MCF 10A (cell line): ENCODE results near the gene COL20A1. TPM values are rescaled to one million over a fixed set of nuclear protein-coding genes. Genes with fewer than 3 reads are reported as not detected.

ENCODE experiments used
- BruUV-seq: library from RNA; stranded (reverse); fragments of 400-500 nt; replicated peaks from 2 replicates; lab custom pipeline; 2021; lab: Mats Ljungman, UMichigan
- CTCF ChIA-PET: fragments of 300-600 bp; sonication (Branson Sonifier 250); formaldehyde crosslinking; extraction: SDS; loops from one replicate; lab custom pipeline; 2021; ENCODE audit warnings: antibody characterized with exemption, inconsistent platforms; lab: Yijun Ruan, JAX
- POLR2A ChIA-PET: fragments of 300-600, 350-650 bp; sonication (Branson Sonifier 250); formaldehyde crosslinking; extraction: SDS; loops from one replicate; lab custom pipeline; 2020; ENCODE audit warnings: antibody characterized with exemption, inconsistent platforms; lab: Yijun Ruan, JAX
- DNase-seq: peaks from one replicate; pipeline ENCODE4 v3.0.0-alpha.2; 2018; ENCODE audit not compliant: unreplicated experiment
- H3K27ac Mint-ChIP-seq: one replicate; pipeline ENCODE4 v1.8.0; 2022; ENCODE audit warnings: mild to moderate bottlenecking, low read depth, mixed read lengths; ENCODE audit not compliant: unreplicated experiment
- H3K27me3 Mint-ChIP-seq: one replicate; pipeline ENCODE4 v1.8.0; 2022; ENCODE audit warnings: mixed read lengths; ENCODE audit not compliant: insufficient read depth, unreplicated experiment
- H3K36me3 Mint-ChIP-seq: one replicate; pipeline ENCODE4 v1.8.0; 2022; ENCODE audit warnings: mild to moderate bottlenecking, moderate library complexity, mixed read lengths; ENCODE audit not compliant: insufficient read depth, unreplicated experiment
- H3K4me1 Mint-ChIP-seq: one replicate; pipeline ENCODE4 v1.8.0; 2022; ENCODE audit warnings: mixed read lengths; ENCODE audit not compliant: insufficient read depth, unreplicated experiment
- H3K4me3 Mint-ChIP-seq: one replicate; pipeline ENCODE4 v1.8.0; 2022; ENCODE audit warnings: mild to moderate bottlenecking, moderate library complexity, mixed read lengths; ENCODE audit not compliant: unreplicated experiment
- H3K9me3 Mint-ChIP-seq: one replicate; pipeline ENCODE4 v1.8.0; 2022; ENCODE audit warnings: mixed read lengths; ENCODE audit not compliant: unreplicated experiment
- CTCF ChIP-seq: fragments of 200-600 bp; IDR thresholded peaks from one replicate; pipeline ENCODE4 v1.8.0; 2022; ENCODE audit warnings: antibody characterized with exemption, mild to moderate bottlenecking; ENCODE audit not compliant: unreplicated experiment
- intact Hi-C: fragments of 100-400 bp; cut with micrococcal nuclease; formaldehyde crosslinking; loops from 2 replicates; pipeline ENCODE4 v1.14.1; 2022
- total RNA-seq: library from RNA; stranded (reverse); gene quantifications from 2 replicates; pipeline ENCODE4 v1.2.3, GENCODE V29; 2022

The COL20A1 gene
- total RNA-seq, 1 experiment from 2014 or later, result 0.14 TPM

- H3K4me1 Mint-ChIP-seq, result no peaks in the 10 kb centered on the region
- no peak overlapping the region for H3K4me3 Mint-ChIP-seq
- ChIA-PET POLR2A (no interaction called here), CTCF (interaction anchor here (0.7 to 2.8 kb wide), 6 partner anchors 14 to 240 kb away, joined by 3 to 11 read pairs (median 6); no protein-coding TSS in a partner anchor)
- no TSS peak for BruUV-seq
- H3K36me3 Mint-ChIP-seq, result no peaks in the 10 kb centered on the region
- no peak for DNase-seq
- no peak for TF ChIP-seq CTCF
- no peak overlapping the region for H3K27ac Mint-ChIP-seq
- intact Hi-C loops, result no loop called here
- no peaks in the 10 kb centered on the region for H3K9me3 Mint-ChIP-seq
- H3K27me3 Mint-ChIP-seq, result peaks cover 36% of the 10 kb centered on the region
These were observed 2.9 kb downstream of the COL20A1 start for GRCh38 chr20:63295846-63296245.

- CTCF ChIA-PET, result interaction anchor here (0.7 to 2.8 kb wide), 5 partner anchors 13 to 766 kb away, joined by 3 to 7 read pairs (median 4); no protein-coding TSS in a partner anchor
- no peak for DNase-seq
- no peak for TF ChIP-seq CTCF
- no peaks in the 10 kb centered on the region for H3K4me1 Mint-ChIP-seq
- H3K27me3 Mint-ChIP-seq, result peaks cover 44% of the 10 kb centered on the region
- H3K27ac Mint-ChIP-seq, result no peak overlapping the region
- H3K4me3 Mint-ChIP-seq, result no peak overlapping the region
- no TSS peak for BruUV-seq
- POLR2A ChIA-PET, result no interaction called here
- H3K36me3 Mint-ChIP-seq, result no peaks in the 10 kb centered on the region
- intact Hi-C loops, result no loop called here
- peaks cover 5% of the 10 kb centered on the region for H3K9me3 Mint-ChIP-seq
These were observed 3.7 kb downstream of the COL20A1 start for GRCh38 chr20:63296531-63297299.

- Mint-ChIP-seq H3K4me3 (no peak overlapping the region), H3K36me3 (no peaks in the 10 kb centered on the region), H3K27ac (no peak overlapping the region), H3K27me3 (peaks cover 51% of the 10 kb centered on the region), H3K4me1 (no peaks in the 10 kb centered on the region), H3K9me3 (peaks cover 8% of the 10 kb centered on the region)
- ChIA-PET POLR2A (no interaction called here), CTCF (interaction anchor here (0.7 to 2.8 kb wide), 3 partner anchors 12 to 766 kb away, joined by 3 to 7 read pairs (median 4); no protein-coding TSS in a partner anchor)
- BruUV-seq, result no TSS peak
- TF ChIP-seq CTCF, result no peak
- intact Hi-C loops, result no loop called here
- no peak for DNase-seq
These were observed 4.4 kb downstream of the COL20A1 start for GRCh38 chr20:63297371-63297781.

- H3K4me1 Mint-ChIP-seq, result no peaks in the 10 kb centered on the region
These were observed 5.0 kb downstream of the COL20A1 start for GRCh38 chr20:63297796-63298572.

More at GRCh38 chr20:63297796-63298572, 5.0 kb downstream of the COL20A1 start:
- Mint-ChIP-seq H3K27ac (no peak overlapping the region), H3K36me3 (no peaks in the 10 kb centered on the region), H3K9me3 (peaks cover 8% of the 10 kb centered on the region), H3K4me3 (no peak overlapping the region), H3K27me3 (peaks cover 57% of the 10 kb centered on the region)
- ChIA-PET CTCF (interaction anchor here (0.8 to 2.8 kb wide), 3 partner anchors 12 to 767 kb away, joined by 3 to 7 read pairs (median 4); no protein-coding TSS in a partner anchor), POLR2A (no interaction called here)
- intact Hi-C loops, result no loop called here
- DNase-seq, result no peak
- no TSS peak for BruUV-seq
- TF ChIP-seq CTCF, result no peak
